GM23338 (cell line): ENCODE results near the gene RRP12.

Source experiments
- CTCF ChIP-seq, 2 experiments: fragments of 200-600 bp in 1 of 2; sonication (generic) in 1 of 2; conservative IDR thresholded peaks; 2 replicates each; pipeline versions ENCODE4 v1.5.1 to v1.6.1; 2016 to 2017; ENCODE audit warnings: antibody characterized with exemption in 2 of 2, low read depth in 2 of 2, mild to moderate bottlenecking in 2 of 2, moderate library complexity in 1 of 2
- EZH2 ChIP-seq: fragments of 200-600 bp; sonication (generic); IDR thresholded peaks from one replicate; pipeline ENCODE4 v1.8.0; 2017; ENCODE audit warnings: antibody characterized with exemption, mild to moderate bottlenecking, low read depth; ENCODE audit not compliant: unreplicated experiment
- JUNB ChIP-seq: IDR thresholded peaks from one replicate; pipeline ENCODE4 v1.6.1; 2016; ENCODE audit warnings: antibody characterized with exemption; ENCODE audit not compliant: unreplicated experiment
- POLR2AphosphoS5 ChIP-seq: IDR thresholded peaks from 2 replicates; pipeline ENCODE4 v1.6.1; 2016; ENCODE audit warnings: antibody characterized with exemption, low read depth
- REST ChIP-seq: IDR thresholded peaks from one replicate; pipeline ENCODE4 v1.6.1; 2018; ENCODE audit warnings: antibody characterized with exemption; ENCODE audit not compliant: unreplicated experiment
- STAT1 ChIP-seq: IDR thresholded peaks from one replicate; pipeline ENCODE4 v1.6.1; 2016; ENCODE audit warnings: antibody characterized with exemption; ENCODE audit not compliant: unreplicated experiment

- no peak for TF ChIP-seq CTCF (conservative IDR thresholded peaks at IDR 0.05; ENCODE audit: low read depth in 2 of 2)
- TF ChIP-seq EZH2, result no peak
- no peak for TF ChIP-seq STAT1
- no peak for TF ChIP-seq POLR2AphosphoS5
- TF ChIP-seq REST, result no peak
- TF ChIP-seq JUNB, result no peak
Measured at GRCh38 chr10:97442277-97442676, 41.1 kb upstream of the RRP12 start.
